Activated effector memory CD4-positive, alpha-beta T cell treated with Interleukin-2 at 50 U/mL for 16 hours (primary cell): ENCODE data around the gene DMRT1.
"Not testable (repeated sequence)": the region's sequence is repeated elsewhere in the genome, so short reads cannot be mapped to it uniquely, and the experiment has no call there.

ENCODE experiments used
- DNase-seq: peaks from one replicate; pipeline ENCODE4 v3.0.0-alpha.2; 2020

The DMRT1 gene

GRCh38 chr9:861525-861924 lies 20.0 kb downstream of the DMRT1 start:
- DNase-seq, result not testable (repeated sequence)

GRCh38 chr9:875119-875962 lies 33.8 kb downstream of the DMRT1 start:
- DNase-seq, result no peak

GRCh38 chr9:876425-876824 lies 34.9 kb downstream of the DMRT1 start:
- DNase-seq, result no peak

GRCh38 chr9:878239-878638 lies 36.7 kb downstream of the DMRT1 start:
- DNase-seq, result no peak

- no peak for DNase-seq
Observed at GRCh38 chr9:880725-881124, 39.2 kb downstream of the DMRT1 start.

GRCh38 chr9:882416-882924 lies 41.0 kb downstream of the DMRT1 start:
- no peak for DNase-seq

- no peak for DNase-seq
Observed at GRCh38 chr9:883011-883410, 41.5 kb downstream of the DMRT1 start.

- no peak for DNase-seq
Observed at GRCh38 chr9:886886-887285, 45.4 kb downstream of the DMRT1 start.

GRCh38 chr9:892123-892522 lies 50.6 kb downstream of the DMRT1 start:
- no peak for DNase-seq

GRCh38 chr9:893115-893514 lies 51.6 kb downstream of the DMRT1 start:
- DNase-seq, result no peak

GRCh38 chr9:893843-894420 lies 52.4 kb downstream of the DMRT1 start:
- peak; percentile 18 for DNase-seq

GRCh38 chr9:899440-900184 lies 58.1 kb downstream of the DMRT1 start:
- DNase-seq, result no peak

- no peak for DNase-seq
Observed at GRCh38 chr9:903886-904285, 62.4 kb downstream of the DMRT1 start.

- DNase-seq, result no peak
Observed at GRCh38 chr9:905906-906305, 64.4 kb downstream of the DMRT1 start.

- no peak for DNase-seq
Observed at GRCh38 chr9:908536-909205, 67.2 kb downstream of the DMRT1 start.

- no peak for DNase-seq
Observed at GRCh38 chr9:911005-911404, 69.5 kb downstream of the DMRT1 start.

GRCh38 chr9:912776-913175 lies 71.3 kb downstream of the DMRT1 start:
- no peak for DNase-seq

- not testable (repeated sequence) for DNase-seq
Observed at GRCh38 chr9:913526-913925, 72.0 kb downstream of the DMRT1 start.

GRCh38 chr9:917730-918129 lies 76.2 kb downstream of the DMRT1 start:
- no peak for DNase-seq

- DNase-seq, result no peak
Observed at GRCh38 chr9:920927-921326, 79.4 kb downstream of the DMRT1 start.

GRCh38 chr9:922171-922570 lies 80.7 kb downstream of the DMRT1 start:
- no peak for DNase-seq

GRCh38 chr9:922731-923130 lies 81.2 kb downstream of the DMRT1 start:
- no peak for DNase-seq

GRCh38 chr9:926976-927375 lies 85.5 kb downstream of the DMRT1 start:
- DNase-seq, result no peak
